HL-60 (cell line): ENCODE measurements around the gene LRRC8E.
A peak's percentile ranks its signal among the peaks of the same experiment; 100 is the strongest.

Experiments used
- DNase-seq, 2 experiments: peaks; one replicate each; pipeline ENCODE4 v3.0.0-alpha.2; 2010 to 2020; ENCODE audit warnings: low read depth in 1 of 2, low spot score in 1 of 2
- H3K27ac ChIP-seq: fragments of 250-450 bp; sonication (Bioruptor Pico); replicated peaks from 2 replicates; pipeline ENCODE4 v1.5.1; 2020; ENCODE audit warnings: mild to moderate bottlenecking, moderate library complexity
- H3K27me3 ChIP-seq: fragments of 250-450 bp; sonication (Bioruptor Pico); 2 replicates; pipeline ENCODE4 v1.5.1; 2021; ENCODE audit warnings: mild to moderate bottlenecking, moderate library complexity; ENCODE audit not compliant: insufficient read depth, poor library complexity, severe bottlenecking
- H3K4me3 ChIP-seq: replicated peaks from 2 replicates; pipeline ENCODE4 v1.5.1; 2011; ENCODE audit warnings: mild to moderate bottlenecking, control low read depth, low read length; ENCODE audit not compliant: insufficient read depth
- GABPA ChIP-seq: IDR thresholded peaks from 2 replicates; pipeline ENCODE4 v1.6.1; 2012; ENCODE audit warnings: low read depth
- POLR2AphosphoS5 ChIP-seq: IDR thresholded peaks from 2 replicates; pipeline ENCODE4 v1.6.1; 2012; ENCODE audit warnings: low read depth
- SPI1 ChIP-seq: IDR thresholded peaks from 2 replicates; pipeline ENCODE4 v1.6.1; 2012; ENCODE audit warnings: low read depth, mild to moderate bottlenecking, borderline replicate concordance
- TF ChIP-seq, protein P1 (sequence below): IDR thresholded peaks from 2 replicates; pipeline ENCODE4 v1.6.1; 2012; ENCODE audit warnings: low read depth; ENCODE audit not compliant: insufficient replicate concordance
- TF ChIP-seq, protein P2 (sequence below): IDR thresholded peaks from one replicate; pipeline ENCODE4 v1.5.1; 2011; ENCODE audit warnings: low read length, control low read depth, inconsistent platforms; ENCODE audit not compliant: insufficient read depth

LRRC8E gene

DNA sequence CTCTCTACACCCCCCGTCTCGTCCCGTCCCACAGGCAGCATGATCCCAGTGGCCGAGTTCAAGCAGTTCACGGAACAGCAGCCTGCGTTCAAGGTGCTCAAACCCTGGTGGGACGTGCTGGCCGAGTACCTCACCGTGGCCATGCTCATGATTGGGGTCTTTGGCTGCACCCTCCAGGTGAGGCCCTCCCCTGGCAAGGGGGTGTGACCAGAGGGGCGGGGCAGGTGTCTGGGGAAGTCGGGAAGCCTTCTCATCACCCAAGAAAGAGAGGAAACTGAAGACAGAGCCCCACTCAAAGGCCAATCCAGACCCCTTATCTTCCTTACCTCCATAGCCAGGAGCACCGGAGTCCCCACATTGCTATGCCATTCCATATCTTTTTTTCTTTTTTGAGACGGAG, 7.3 kb downstream of the LRRC8E start:
- no peaks in the 10 kb centered on the region for H3K27me3 ChIP-seq
- no peak overlapping the region for H3K27ac ChIP-seq
- no peak overlapping the region for H3K4me3 ChIP-seq
- no peak for DNase-seq
- TF ChIP-seq, protein P1, sequence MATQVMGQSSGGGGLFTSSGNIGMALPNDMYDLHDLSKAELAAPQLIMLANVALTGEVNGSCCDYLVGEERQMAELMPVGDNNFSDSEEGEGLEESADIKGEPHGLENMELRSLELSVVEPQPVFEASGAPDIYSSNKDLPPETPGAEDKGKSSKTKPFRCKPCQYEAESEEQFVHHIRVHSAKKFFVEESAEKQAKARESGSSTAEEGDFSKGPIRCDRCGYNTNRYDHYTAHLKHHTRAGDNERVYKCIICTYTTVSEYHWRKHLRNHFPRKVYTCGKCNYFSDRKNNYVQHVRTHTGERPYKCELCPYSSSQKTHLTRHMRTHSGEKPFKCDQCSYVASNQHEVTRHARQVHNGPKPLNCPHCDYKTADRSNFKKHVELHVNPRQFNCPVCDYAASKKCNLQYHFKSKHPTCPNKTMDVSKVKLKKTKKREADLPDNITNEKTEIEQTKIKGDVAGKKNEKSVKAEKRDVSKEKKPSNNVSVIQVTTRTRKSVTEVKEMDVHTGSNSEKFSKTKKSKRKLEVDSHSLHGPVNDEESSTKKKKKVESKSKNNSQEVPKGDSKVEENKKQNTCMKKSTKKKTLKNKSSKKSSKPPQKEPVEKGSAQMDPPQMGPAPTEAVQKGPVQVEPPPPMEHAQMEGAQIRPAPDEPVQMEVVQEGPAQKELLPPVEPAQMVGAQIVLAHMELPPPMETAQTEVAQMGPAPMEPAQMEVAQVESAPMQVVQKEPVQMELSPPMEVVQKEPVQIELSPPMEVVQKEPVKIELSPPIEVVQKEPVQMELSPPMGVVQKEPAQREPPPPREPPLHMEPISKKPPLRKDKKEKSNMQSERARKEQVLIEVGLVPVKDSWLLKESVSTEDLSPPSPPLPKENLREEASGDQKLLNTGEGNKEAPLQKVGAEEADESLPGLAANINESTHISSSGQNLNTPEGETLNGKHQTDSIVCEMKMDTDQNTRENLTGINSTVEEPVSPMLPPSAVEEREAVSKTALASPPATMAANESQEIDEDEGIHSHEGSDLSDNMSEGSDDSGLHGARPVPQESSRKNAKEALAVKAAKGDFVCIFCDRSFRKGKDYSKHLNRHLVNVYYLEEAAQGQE: no peak
- no peak for TF ChIP-seq POLR2AphosphoS5
- TF ChIP-seq, protein P2, sequence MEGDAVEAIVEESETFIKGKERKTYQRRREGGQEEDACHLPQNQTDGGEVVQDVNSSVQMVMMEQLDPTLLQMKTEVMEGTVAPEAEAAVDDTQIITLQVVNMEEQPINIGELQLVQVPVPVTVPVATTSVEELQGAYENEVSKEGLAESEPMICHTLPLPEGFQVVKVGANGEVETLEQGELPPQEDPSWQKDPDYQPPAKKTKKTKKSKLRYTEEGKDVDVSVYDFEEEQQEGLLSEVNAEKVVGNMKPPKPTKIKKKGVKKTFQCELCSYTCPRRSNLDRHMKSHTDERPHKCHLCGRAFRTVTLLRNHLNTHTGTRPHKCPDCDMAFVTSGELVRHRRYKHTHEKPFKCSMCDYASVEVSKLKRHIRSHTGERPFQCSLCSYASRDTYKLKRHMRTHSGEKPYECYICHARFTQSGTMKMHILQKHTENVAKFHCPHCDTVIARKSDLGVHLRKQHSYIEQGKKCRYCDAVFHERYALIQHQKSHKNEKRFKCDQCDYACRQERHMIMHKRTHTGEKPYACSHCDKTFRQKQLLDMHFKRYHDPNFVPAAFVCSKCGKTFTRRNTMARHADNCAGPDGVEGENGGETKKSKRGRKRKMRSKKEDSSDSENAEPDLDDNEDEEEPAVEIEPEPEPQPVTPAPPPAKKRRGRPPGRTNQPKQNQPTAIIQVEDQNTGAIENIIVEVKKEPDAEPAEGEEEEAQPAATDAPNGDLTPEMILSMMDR: no peak
- TF ChIP-seq SPI1: no peak
- no peak for TF ChIP-seq GABPA

DNA sequence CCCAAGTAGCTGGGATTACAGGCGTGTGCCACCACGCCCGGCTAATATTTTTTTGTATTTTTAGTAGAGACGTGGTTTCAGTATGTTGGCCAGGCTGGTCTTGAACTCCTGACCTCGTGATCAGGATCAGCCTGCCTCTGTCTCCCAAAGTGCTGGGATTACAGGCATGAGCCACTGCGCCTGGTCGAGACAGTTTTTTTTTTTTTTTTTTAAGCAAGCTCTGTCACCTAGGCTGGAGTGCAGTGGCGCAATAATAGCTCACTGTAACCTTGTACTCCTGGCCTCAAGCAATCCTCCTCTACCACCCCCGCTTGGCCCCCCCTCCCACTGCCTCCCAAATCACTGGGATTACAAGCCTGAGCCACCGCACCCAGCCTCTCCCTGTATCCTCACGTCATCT, 9.0 kb downstream of the LRRC8E start:
- TF ChIP-seq POLR2AphosphoS5: no peak
- TF ChIP-seq SPI1: no peak
- TF ChIP-seq, protein P2: no peak
- Histone ChIP-seq H3K4me3 (no peak overlapping the region), H3K27ac (peak overlapping the region; percentile 33), H3K27me3 (no peaks in the 10 kb centered on the region)
- peak in 1 of 2 experiments; percentile 52 for DNase-seq

DNA sequence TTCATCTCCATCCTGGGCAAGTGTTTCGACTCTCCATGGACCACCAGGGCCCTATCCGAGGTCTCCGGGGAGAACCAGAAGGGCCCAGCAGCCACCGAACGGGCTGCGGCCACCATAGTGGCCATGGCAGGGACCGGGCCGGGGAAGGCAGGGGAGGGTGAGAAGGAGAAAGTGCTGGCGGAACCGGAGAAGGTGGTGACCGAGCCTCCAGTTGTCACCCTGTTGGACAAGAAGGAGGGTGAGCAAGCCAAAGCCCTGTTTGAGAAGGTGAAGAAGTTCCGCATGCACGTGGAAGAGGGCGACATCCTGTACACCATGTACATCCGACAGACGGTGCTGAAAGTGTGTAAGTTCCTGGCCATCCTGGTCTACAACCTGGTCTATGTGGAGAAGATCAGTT, 10.7 kb downstream of the LRRC8E start:
- Histone ChIP-seq H3K27me3 (no peaks in the 10 kb centered on the region), H3K4me3 (no peak overlapping the region), H3K27ac (no peak overlapping the region)
- no peak for DNase-seq
- TF ChIP-seq, protein P2: no peak

DNA sequence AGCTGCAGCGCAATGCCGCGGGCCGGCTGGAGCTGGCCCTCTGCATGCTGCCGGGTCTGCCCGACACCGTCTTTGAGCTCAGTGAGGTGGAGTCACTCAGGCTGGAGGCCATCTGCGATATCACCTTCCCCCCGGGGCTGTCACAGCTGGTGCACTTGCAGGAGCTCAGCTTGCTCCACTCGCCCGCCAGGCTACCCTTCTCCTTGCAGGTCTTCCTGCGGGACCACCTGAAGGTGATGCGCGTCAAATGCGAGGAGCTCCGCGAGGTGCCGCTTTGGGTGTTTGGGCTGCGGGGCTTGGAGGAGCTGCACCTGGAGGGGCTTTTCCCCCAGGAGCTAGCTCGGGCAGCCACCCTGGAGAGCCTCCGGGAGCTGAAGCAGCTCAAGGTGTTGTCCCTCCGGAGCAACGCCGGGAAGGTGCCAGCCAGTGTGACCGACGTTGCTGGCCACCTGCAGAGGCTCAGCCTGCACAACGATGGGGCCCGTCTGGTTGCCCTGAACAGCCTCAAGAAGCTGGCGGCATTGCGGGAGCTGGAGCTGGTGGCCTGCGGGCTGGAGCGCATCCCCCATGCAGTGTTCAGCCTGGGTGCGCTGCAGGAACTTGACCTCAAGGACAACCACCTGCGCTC, 11.6 kb downstream of the LRRC8E start:
- DNase-seq: no peak
- no peak for TF ChIP-seq GABPA
- TF ChIP-seq, protein P1: no peak
- TF ChIP-seq, protein P2: no peak

More for the DNA sequence above, 11.6 kb downstream of the LRRC8E start:
- no peaks in the 10 kb centered on the region for H3K27me3 ChIP-seq
- no peak overlapping the region for H3K4me3 ChIP-seq
- no peak overlapping the region for H3K27ac ChIP-seq
